ENCODE data around the gene ALLC.

The ALLC gene

GRCh38 chr2:3727397-3728045 lies 69.5 kb downstream of the ALLC start:
- DNase-seq = no peak

GRCh38 chr2:3728104-3729054 lies 70.4 kb downstream of the ALLC start:
- DNase-seq = no peak

GRCh38 chr2:3729055-3729448 lies 71.1 kb downstream of the ALLC start:
- no peak for DNase-seq

- no peak for DNase-seq
These were observed 71.8 kb downstream of the ALLC start for GRCh38 chr2:3729786-3730185.

DNA sequence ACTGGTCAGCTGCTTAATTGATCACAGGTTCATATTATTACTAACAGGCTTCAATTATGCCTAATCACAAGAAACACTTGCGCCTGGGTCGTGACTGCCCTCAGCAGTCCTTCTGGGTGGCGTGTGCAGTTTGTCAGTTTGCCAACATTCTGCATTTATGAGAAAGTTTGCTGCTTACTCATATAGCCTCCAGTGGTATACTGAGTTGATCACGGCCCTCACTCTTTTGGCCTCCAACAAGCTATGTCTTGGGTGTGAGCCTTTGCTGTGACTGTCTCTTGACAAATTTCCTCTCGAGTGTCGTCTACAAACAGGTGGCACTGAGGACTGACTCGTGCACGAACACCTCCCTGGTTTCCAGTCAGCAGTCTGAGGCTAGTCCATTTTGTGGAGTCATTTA lies 72.6 kb downstream of the ALLC start:
- DNase-seq = no peak

DNA sequence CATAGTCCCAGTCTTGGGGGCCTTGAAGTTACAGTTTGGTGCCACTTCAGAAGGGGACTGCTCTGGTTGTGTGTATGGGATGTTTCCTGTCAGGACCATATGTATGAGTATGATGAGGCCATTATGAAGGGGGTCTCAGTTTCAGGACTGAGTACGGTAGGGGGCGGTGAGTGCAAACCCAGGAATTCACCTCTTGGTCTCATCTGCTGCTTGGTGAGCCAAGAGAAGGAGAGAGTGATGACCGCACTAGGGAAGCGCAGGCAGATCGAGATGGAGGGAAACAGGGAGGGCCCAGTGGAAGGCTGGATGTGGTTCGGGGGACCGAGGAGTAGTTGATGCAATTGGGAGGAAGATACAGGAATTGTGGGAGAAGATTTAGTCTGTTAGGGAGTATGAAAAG lies 73.8 kb downstream of the ALLC start:
- DNase-seq = no peak

- no peak for DNase-seq
These were observed 78.1 kb downstream of the ALLC start for GRCh38 chr2:3736112-3736511.

DNA sequence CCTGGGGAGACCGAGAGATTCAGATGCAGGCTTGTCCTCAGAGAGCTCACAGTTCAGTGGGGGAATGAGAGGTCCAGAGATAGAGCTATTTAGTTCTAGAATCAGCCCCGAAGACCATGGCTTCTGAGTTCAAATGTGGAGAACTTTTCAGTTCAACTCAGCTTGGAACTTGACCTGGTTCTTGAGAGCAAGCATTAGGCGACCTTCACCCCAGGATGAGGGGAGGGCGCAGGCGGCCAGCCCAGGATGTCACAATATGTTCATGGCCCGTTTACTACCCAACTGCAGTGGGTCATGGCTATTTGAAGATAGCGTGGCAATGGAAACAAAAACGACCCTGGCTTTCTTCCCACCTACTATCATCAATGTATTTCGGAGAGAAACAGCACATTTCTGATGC lies 79.1 kb downstream of the ALLC start:
- no peak for DNase-seq

- no peak for DNase-seq
These were observed 80.5 kb downstream of the ALLC start for GRCh38 chr2:3738454-3738853.

DNA sequence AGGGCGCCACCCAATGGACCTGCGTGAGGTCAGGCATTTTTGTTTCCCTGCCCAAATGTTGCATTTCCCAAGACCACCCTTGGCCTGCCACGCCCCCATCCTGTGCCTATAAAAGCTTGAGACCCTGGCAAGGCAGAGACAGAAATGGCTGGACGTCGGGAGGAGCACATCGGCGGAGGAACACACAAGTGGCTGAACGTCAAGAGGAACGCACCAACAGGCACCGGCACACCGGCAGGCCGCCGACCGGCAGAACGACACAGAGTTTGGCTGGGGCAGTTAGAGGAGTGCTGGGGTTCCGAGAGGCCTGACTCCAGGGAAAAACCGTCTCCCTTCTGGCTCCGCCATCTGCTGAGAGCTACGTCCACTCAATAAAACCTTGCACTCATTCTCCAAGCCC lies 81.3 kb downstream of the ALLC start:
- DNase-seq = no peak

DNA sequence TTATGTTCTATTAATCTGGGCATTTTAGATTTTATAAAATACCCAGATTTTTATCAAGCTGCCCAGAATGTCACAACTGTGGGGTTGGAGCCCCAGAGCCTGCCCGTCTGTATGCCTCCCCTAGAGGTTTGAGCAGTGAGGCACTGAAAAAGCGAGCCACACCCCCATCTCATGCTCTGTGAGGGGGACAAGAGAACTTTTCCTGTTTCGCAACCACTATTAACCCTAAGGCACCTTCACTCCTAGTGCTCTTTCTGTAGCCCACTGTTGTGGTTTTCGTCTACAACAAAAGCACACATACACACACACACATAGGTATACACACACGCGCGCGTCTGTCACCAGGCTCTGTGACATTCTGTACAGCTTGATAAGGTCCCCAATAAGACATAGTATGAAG lies 83.4 kb downstream of the ALLC start:
- DNase-seq = no peak

DNA sequence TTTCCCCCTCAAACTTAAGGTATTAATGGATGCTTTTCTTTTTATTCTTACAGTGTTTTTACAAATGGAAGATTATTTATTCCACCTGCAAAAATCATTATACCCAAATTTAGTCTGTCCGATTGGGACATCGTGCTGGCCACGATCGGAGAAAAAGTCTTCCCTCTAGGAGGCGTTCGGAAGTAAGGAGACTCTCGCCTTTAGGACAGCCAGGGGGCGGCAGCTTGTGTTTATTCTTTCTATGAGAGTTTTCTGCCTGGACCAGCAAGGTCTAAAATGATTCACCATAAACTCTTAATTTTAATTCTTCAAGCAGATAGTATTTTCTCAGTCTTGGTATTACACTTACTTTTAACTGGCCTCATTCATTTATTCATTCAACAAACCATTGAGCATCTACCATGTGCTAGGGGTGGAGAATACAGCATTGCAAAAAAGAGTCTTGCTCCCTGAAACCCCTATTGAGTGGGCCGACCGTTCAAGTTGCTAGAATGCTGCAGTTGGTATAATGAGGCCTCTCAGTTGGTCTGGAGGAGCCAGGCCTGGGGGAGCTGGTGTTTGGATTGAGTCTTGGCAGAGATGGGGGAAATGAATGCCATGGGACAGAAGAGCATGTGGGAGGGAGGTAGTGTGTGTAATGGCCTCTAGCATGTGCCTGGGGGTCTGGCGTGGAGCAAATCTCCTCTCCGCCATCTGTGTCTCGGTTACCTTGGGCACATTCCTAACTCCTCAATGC lies 84.0 kb downstream of the ALLC start:
- DNase-seq = no peak

DNA sequence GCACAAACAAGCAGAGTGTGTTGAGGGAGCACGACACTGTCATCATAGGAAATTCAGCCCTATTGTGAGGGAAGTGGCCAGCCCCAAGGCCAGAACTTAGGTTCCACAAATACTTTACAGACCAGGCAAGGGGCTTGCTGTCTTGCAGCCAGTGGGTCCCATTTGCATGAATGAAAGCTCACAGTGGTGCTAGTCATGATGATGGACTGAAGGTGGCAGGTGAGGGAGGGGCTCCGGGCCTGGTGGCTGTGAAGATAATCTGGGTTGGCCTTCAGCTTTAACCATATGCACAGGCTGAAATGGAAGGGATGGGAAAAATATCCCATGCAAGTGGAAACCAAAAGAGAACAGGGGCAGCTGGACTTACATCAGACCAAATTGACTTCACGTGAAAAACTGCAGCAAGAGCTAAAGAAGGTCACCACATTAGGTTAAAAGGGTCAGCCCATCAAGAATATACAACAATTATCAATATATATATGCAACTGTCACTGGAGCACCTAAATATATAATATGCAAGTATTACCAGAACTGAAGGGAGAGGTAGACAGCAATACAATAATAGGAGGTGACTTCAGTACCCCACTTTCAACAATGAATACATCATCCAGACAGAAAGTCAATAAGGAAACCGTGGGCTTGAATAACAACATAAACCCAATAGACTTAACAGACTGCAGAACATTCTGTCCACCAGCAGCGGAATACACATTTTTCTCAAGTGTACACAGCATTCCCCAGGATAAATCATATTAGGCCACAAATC lies 84.9 kb downstream of the ALLC start:
- DNase-seq = no peak

GRCh38 chr2:3743951-3744555 lies 86.1 kb downstream of the ALLC start:
- no peak for DNase-seq

- DNase-seq = no peak
These were observed 87.9 kb downstream of the ALLC start for GRCh38 chr2:3745920-3746319.

DNA sequence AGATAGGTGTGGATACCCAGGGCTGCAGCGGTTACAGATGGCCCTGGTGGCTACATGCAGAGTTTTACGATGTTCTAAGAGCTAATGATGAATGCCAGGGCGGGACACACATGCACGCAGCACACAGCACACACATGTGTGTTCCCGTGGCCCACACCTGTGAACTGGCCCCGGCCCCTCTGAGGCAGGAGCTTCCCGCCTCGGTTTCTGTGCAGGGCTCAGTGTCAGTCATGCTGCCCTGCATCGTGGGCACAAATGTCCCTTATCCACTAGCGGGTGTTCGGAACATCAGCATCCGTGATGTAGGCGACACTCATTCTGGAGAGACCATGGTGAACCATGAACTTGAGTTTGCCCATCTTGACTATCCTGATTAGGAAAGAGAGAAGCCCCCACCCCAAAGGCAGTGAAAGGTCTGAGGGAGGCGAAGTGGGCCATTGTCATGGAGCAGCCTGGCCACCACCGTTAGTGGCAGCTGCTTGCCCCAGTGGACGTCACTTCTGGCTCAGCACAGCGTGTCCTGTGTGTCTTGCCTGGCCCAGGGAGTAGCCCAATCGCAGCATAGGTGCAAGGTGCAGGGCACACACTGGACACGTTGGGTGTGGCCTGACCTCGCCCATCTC lies 89.1 kb downstream of the ALLC start:
- no peak for DNase-seq

DNA sequence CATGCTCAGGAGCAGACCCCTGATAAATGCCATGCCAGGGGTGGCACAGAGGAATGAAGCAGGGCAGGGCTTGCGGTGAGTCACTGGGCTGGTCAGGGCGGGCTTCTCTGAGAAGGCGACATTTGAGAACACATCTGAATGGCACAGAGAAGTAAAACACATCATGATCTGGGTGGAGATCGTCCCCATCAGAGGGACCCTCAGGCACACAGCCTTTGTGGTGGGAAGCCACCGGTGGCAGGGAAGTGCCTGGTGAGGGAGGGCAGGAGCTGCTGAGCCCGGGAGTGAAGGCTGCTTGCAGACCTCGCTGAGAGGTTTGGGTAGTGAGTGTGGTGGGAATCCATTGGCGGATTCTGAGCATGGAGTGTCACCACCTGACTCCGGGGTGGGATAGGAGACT lies 89.8 kb downstream of the ALLC start:
- DNase-seq = no peak

- DNase-seq = no peak
These were observed 91.2 kb downstream of the ALLC start for GRCh38 chr2:3749201-3749600.

DNA sequence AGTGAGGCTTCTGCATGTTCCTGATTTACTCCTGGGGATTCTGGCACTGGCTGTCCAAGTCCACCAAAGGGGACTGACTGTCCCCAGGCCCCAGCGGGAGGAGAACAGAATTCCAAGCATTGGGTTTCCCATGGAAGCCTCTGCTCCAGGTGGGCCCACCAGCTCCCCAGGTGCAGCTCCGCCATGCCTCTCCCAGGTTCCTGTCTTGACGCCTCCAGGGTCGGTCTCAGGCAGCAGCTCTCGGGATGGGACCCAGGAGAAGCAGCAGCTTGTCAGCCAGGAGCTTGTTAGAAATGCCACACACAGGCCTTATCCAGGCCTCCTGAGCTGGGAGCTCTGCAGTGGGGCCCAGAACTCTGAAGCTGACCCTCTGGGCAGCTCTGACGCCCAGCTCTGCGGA lies 93.3 kb downstream of the ALLC start:
- DNase-seq = no peak

DNA sequence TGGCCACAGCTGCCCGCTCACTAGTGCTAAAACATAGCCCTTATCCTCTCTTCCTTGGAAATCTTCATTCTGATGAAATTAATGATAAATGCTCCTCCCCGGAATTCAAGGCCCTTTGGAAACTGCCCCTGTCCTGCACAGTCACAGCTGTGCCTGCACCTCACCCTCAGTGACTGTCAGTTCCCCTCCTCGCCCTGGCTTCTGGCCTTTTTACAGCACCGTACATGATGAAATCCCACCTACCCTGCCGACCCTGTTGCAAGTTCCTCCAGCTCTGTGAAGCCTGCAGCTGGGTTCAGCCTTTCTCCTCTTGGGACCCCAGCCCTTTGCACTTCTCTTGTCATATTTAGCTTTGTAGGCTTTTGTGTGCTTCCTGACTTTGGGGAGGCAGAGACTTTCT lies 93.8 kb downstream of the ALLC start:
- no peak for DNase-seq
